ENCODE measurements around the gene NINL.
"Not testable (repeated sequence)": the region's sequence is repeated elsewhere in the genome, so short reads cannot be mapped to it uniquely, and the experiment has no call there.

Gene NINL

GRCh38 chr20:25606094-25606695, 20.9 kb upstream of the NINL start:
- H3K4me1 ChIP-seq (ENCODE audit: control insufficient read depth, low read length): peaks cover 4% of the 10 kb centered on the region
- no peaks in the 10 kb centered on the region for H3K27me3 ChIP-seq (ENCODE audit: control insufficient read depth, low read length)
- H3K27ac ChIP-seq (ENCODE audit: low read depth, low read length): no peak overlapping the region
- no peaks in the 10 kb centered on the region for H3K36me3 ChIP-seq (ENCODE audit: control insufficient read depth, low read length)
- H3K9me2 ChIP-seq (replicated peaks; ENCODE audit: control insufficient read depth, low read length): no peaks in the 10 kb centered on the region
- no peaks in the 10 kb centered on the region for H4K20me1 ChIP-seq (ENCODE audit: control insufficient read depth, insufficient read depth, low read depth, low read length)
- TF ChIP-seq EZH2phosphoT487 (IDR thresholded peaks at IDR 0.05; ENCODE audit: borderline replicate concordance, low read length) (no peak), CTCF (IDR thresholded peaks at IDR 0.05; ENCODE audit: low read depth, low read length, poor library complexity, severe bottlenecking) (no peak)
- H3K9me3 ChIP-seq (ENCODE audit: control insufficient read depth, insufficient read depth, low read length): no peaks in the 10 kb centered on the region
- 0 out of 2 replicates have a peak, but pooled peaks cover 2% of the 10 kb centered on the region for H3F3A ChIP-seq (ENCODE audit: control insufficient read depth, insufficient read depth)
- no peak overlapping the region for H3K4me2 ChIP-seq (ENCODE audit: low read length)
- H3K79me2 ChIP-seq (ENCODE audit: control insufficient read depth, low read length): peaks cover 16% of the 10 kb centered on the region
- H3K4me3 ChIP-seq (ENCODE audit: low read length): no peak overlapping the region

- Histone ChIP-seq H3K4me1 (ENCODE audit: control insufficient read depth, low read length) (peaks cover 4% of the 10 kb centered on the region), H3K9me2 (replicated peaks; ENCODE audit: control insufficient read depth, low read length) (no peaks in the 10 kb centered on the region), H4K20me1 (ENCODE audit: control insufficient read depth, insufficient read depth, low read depth, low read length) (no peaks in the 10 kb centered on the region), H3F3A (ENCODE audit: control insufficient read depth, insufficient read depth) (0 out of 2 replicates have a peak, but pooled peaks cover 2% of the 10 kb centered on the region), H3K9me3 (ENCODE audit: control insufficient read depth, insufficient read depth, low read length) (no peaks in the 10 kb centered on the region), H3K79me2 (ENCODE audit: control insufficient read depth, low read length) (peaks cover 12% of the 10 kb centered on the region), H3K4me3 (ENCODE audit: low read length) (no peak overlapping the region), H3K36me3 (ENCODE audit: control insufficient read depth, low read length) (no peaks in the 10 kb centered on the region), H3K27ac (ENCODE audit: low read depth, low read length) (no peak overlapping the region), H3K27me3 (ENCODE audit: control insufficient read depth, low read length) (no peaks in the 10 kb centered on the region), H3K4me2 (ENCODE audit: low read length) (no peak overlapping the region)
- TF ChIP-seq CTCF (IDR thresholded peaks at IDR 0.05; ENCODE audit: low read depth, low read length, poor library complexity, severe bottlenecking) (no peak), EZH2phosphoT487 (IDR thresholded peaks at IDR 0.05; ENCODE audit: borderline replicate concordance, low read length) (no peak)
These were observed 19.8 kb upstream of the NINL start for GRCh38 chr20:25605148-25605547.

GRCh38 chr20:25604611-25605010, 19.3 kb upstream of the NINL start:
- H3K4me1 ChIP-seq (ENCODE audit: control insufficient read depth, low read length): peaks cover 4% of the 10 kb centered on the region
- H3K4me3 ChIP-seq (ENCODE audit: low read length): no peak overlapping the region
- H3K27me3 ChIP-seq (ENCODE audit: control insufficient read depth, low read length): no peaks in the 10 kb centered on the region
- no peaks in the 10 kb centered on the region for H4K20me1 ChIP-seq (ENCODE audit: control insufficient read depth, insufficient read depth, low read depth, low read length)
- no peak overlapping the region for H3K27ac ChIP-seq (ENCODE audit: low read depth, low read length)
- H3K79me2 ChIP-seq (ENCODE audit: control insufficient read depth, low read length): peaks cover 7% of the 10 kb centered on the region
- 0 out of 2 replicates have a peak, but pooled peaks cover 2% of the 10 kb centered on the region for H3F3A ChIP-seq (ENCODE audit: control insufficient read depth, insufficient read depth)
- no peaks in the 10 kb centered on the region for H3K9me2 ChIP-seq (replicated peaks; ENCODE audit: control insufficient read depth, low read length)
- H3K36me3 ChIP-seq (ENCODE audit: control insufficient read depth, low read length): no peaks in the 10 kb centered on the region
- H3K4me2 ChIP-seq (ENCODE audit: low read length): no peak overlapping the region
- no peaks in the 10 kb centered on the region for H3K9me3 ChIP-seq (ENCODE audit: control insufficient read depth, insufficient read depth, low read length)
- TF ChIP-seq CTCF (IDR thresholded peaks at IDR 0.05; ENCODE audit: low read depth, low read length, poor library complexity, severe bottlenecking) (no peak), EZH2phosphoT487 (IDR thresholded peaks at IDR 0.05; ENCODE audit: borderline replicate concordance, low read length) (no peak)

GRCh38 chr20:25602914-25603309, 17.6 kb upstream of the NINL start:
- not testable (repeated sequence) for H4K20me1 ChIP-seq (ENCODE audit: control insufficient read depth, insufficient read depth, low read depth, low read length); H3K27me3 ChIP-seq (ENCODE audit: control insufficient read depth, low read length); H3K27ac ChIP-seq (ENCODE audit: low read depth, low read length); H3K9me2 ChIP-seq (replicated peaks; ENCODE audit: control insufficient read depth, low read length); H3K4me1 ChIP-seq (ENCODE audit: control insufficient read depth, low read length); H3K4me2 ChIP-seq (ENCODE audit: low read length); H3F3A ChIP-seq (ENCODE audit: control insufficient read depth, insufficient read depth); H3K4me3 ChIP-seq (ENCODE audit: low read length); H3K79me2 ChIP-seq (ENCODE audit: control insufficient read depth, low read length); H3K36me3 ChIP-seq (ENCODE audit: control insufficient read depth, low read length); H3K9me3 ChIP-seq (ENCODE audit: control insufficient read depth, insufficient read depth, low read length)

GRCh38 chr20:25602191-25602913, 17.0 kb upstream of the NINL start:
- not testable (repeated sequence) for H4K20me1 ChIP-seq (ENCODE audit: control insufficient read depth, insufficient read depth, low read depth, low read length); H3K9me2 ChIP-seq (replicated peaks; ENCODE audit: control insufficient read depth, low read length); H3K27ac ChIP-seq (ENCODE audit: low read depth, low read length)

More at GRCh38 chr20:25602191-25602913, 17.0 kb upstream of the NINL start:
- H3K4me2 ChIP-seq (ENCODE audit: low read length); H3K79me2 ChIP-seq (ENCODE audit: control insufficient read depth, low read length); H3K4me1 ChIP-seq (ENCODE audit: control insufficient read depth, low read length); H3F3A ChIP-seq (ENCODE audit: control insufficient read depth, insufficient read depth); H3K36me3 ChIP-seq (ENCODE audit: control insufficient read depth, low read length); H3K4me3 ChIP-seq (ENCODE audit: low read length); H3K27me3 ChIP-seq (ENCODE audit: control insufficient read depth, low read length); H3K9me3 ChIP-seq (ENCODE audit: control insufficient read depth, insufficient read depth, low read length): not testable (repeated sequence)

Data from DOHH2 (cell line).